Measurements from ENCODE around the gene TMEM125.

TMEM125 gene

DNA sequence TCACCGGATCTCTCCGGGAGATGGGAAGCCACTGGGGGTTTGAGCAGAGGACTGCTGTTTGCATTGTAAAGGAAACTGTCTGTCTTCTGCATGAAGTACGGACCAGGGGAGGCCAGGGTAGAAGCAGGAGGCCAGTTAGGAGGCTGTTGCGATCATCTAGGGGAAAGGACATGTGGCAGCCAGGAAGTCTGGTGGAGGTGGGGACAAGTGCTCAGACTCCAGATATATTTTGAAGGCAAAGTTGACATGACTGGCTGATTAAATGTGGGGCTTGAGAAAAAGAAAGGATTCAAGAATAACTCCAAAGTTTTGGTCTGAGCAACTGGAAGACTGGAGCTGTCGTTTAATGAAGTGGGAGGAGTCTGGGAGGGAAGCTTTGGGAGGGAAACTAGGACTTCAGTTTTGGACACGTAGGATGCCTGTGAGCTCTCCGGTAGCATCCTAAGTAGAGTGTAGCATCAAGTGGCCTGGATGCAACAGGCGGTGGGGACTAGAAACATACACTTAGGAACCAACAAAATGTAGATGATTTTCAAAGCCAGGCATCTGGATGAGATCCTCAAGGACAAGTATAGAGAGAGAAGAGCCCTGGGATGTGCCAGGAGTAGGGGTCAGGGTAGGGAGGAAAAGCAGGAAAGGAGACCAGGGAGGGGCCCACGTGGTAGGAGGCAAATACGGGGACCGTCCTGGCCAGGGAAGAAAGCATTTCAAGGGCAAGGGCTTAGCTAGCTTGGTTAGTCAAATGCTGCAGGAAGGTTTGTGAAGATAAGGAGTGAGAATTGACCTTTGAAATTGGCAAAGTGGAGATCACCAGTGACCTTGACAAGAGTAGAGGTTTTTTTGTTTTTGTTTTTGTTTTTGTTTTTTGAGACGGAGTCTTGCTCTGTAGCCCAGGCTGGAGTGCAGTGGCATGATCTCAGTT lies 19.3 kb downstream of the TMEM125 start:
- DNase-seq (ENCODE audit: extremely low spot score, insufficient read length, low read depth) (no peak), FAIRE-seq (no peak)

GRCh38 chr1:43292216-43292615 lies 22.4 kb downstream of the TMEM125 start:
- DNase-seq (ENCODE audit: extremely low spot score, insufficient read length, low read depth) (no peak), FAIRE-seq (no peak)

GRCh38 chr1:43292679-43293078 lies 22.9 kb downstream of the TMEM125 start:
- DNase-seq (ENCODE audit: extremely low spot score, insufficient read length, low read depth) (no peak), FAIRE-seq (no peak)

DNA sequence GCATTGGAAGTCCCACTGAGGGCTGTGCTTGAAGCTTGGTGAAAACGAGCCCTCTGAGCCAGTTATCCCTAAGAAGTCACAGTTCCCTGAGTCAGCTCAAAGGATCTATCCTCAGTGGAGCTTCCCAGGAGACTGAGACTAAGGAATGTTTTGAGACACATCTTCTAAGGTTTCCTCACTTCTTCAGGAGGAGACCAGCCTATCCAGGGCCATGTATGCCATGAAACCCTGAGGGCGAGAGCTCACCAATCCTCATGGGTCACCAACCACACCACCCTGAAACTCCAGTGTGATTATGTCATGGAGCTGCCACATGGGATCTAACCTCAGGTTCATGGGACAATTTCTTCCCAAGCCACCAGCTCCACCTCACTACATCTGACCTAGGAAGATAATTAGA lies 23.4 kb downstream of the TMEM125 start:
- no peak for DNase-seq (ENCODE audit: extremely low spot score, insufficient read length, low read depth)
- no peak for FAIRE-seq

- DNase-seq (ENCODE audit: extremely low spot score, insufficient read length, low read depth) (no peak), FAIRE-seq (no peak)
These were observed 24.3 kb downstream of the TMEM125 start for GRCh38 chr1:43293896-43294760.

- no peak for DNase-seq (ENCODE audit: extremely low spot score, insufficient read length, low read depth)
- no peak for FAIRE-seq
These were observed 25.0 kb downstream of the TMEM125 start for GRCh38 chr1:43294761-43295160.

DNA sequence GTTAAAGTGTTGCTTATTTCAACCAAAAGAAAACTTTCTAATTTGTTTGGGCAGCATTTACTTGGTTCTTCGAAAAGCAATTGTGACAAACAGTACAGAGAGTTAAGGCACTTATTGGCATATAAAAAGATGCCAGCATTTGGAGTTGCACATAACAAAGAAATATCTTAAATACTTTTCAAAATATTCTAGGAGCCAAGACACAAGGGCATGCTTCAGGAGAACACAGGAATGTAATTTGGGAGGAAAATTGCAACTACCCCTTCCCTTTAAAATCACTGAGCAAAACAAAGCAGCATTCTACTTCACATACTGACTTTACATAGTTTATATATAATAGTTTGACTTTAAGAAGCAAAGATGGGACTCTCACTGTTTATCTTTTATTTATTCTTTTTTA lies 26.4 kb downstream of the TMEM125 start:
- no peak for FAIRE-seq
- no peak for DNase-seq (ENCODE audit: extremely low spot score, insufficient read length, low read depth)

- FAIRE-seq (no peak), DNase-seq (ENCODE audit: extremely low spot score, insufficient read length, low read depth) (no peak)
These were observed 28.3 kb downstream of the TMEM125 start for GRCh38 chr1:43298055-43298454.

DNA sequence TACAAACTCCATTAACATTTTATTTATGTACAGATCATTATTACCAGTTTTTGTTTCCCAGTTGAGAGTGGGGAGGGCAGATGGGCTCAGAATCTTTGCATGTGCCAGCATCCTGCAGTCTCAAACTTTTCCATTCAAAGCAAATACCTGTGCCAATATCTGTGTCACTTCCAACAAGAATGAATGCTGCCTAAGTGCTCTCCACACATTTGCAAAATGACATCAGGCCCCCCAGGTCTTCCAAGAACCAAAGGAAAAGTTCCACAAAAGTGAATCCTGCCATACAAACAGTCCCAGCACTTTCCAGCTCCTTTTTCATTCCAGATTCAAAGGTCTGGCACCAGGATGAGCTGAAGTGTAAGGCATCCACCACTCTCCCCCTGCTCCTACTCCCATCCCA lies 29.3 kb downstream of the TMEM125 start:
- DNase-seq (ENCODE audit: extremely low spot score, insufficient read length, low read depth): no peak
- no peak for FAIRE-seq

GRCh38 chr1:43300378-43301094 lies 30.8 kb downstream of the TMEM125 start, which contains the start of gene TIE1:
TIE1 (plus strand) TSS chr1:43300982; CDS start chr1:43301072, 90 bp downstream.
- no peak for FAIRE-seq
- no peak for DNase-seq (ENCODE audit: extremely low spot score, insufficient read length, low read depth)

DNA sequence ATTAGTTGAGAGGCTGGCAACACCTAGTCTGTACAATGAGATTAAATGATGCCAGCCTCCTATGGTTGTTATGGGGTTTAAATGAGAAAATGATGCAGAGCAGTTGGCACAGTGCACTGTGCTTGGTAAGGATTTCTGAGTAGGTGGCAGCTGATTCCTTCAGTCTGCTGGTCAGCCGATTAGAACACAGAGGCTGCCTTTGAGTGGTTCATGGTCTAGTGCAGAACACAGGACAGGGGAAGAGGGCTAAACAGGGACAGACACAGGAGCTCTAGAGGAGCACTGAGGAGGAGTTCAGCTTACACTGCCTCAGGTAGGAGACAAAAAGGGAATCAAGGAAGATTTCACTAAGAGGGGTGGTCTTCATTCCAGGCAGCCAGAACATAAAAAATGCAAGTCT lies 32.4 kb downstream of the TMEM125 start:
- DNase-seq (ENCODE audit: extremely low spot score, insufficient read length, low read depth): no peak
- FAIRE-seq: no peak

DNA sequence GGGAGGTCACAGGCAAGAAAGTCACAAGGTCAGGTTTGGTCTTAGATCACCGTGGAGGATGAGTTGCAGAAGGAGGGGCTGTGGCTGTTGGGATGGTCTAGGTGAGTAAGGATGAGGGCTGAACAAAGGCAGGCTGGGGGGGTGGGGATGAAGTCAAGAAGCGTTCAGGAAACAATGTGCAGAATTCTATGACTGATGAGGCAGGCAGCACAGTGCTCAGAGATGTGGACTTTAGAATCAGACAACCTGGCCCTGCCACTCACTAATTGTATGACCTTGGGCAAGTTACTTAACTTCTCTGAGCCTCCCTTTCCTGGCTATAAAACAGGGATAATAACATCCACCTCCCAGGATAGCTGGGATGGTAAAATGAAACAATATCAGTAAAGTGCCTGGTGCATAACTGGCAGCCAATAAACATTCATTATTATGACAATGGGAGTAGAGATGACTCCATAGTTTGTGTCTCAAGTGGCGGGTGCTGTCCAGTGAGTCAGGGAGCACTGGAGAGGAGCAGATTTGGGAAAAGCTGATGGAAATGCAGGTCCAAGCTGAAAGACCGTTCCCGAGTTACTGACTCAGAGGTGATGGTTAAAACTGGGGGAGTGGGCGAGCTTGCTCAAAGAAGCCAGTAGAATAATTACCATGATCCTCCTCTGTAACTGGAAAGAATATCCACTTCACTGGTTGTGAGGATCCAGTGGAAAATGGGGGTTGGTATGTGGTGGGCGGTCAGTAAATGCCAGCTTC lies 33.1 kb downstream of the TMEM125 start:
- DNase-seq (ENCODE audit: extremely low spot score, insufficient read length, low read depth) (no peak), FAIRE-seq (no peak)

DNA sequence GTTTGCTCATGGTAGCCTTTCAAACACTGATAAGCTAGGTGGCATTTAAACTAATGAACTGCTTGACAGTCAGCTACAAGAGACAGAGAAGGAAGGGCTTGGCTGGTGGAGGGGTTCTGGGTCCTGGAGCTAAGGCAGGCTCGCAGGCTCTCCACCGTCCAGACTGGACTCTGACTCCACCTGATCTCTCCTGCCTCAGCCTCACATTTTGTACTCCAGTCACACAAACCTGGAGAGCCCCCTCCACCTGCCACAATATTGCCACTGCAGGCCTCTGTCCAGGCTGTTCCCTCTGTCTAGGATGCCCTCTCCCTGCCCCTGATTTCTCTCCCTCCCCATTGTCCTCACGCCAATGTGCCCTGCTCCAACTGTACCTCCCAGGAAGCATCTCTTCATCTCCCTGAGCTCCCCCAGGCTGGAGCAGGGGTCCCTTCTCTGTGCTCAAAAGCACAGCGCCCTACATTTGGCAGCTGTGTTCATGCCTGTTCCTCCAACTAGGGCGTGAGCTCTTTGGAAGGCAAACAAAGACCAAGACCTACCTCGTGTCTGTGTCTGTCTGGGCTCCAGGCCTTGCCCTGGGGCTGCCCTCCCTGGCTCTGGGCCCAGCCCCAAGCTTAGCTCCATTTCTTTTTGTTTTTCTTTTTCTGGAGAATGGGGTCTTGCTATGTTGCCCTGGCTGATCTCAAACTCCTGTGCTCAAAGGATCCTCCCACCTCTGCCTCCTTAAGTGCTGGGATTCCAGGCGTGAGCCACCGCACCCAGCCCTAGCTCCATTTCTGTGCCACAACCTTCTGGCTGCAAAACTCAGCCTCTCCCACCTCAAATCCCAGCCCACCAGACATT lies 33.9 kb downstream of the TMEM125 start:
- no peak for FAIRE-seq
- DNase-seq (ENCODE audit: extremely low spot score, insufficient read length, low read depth): no peak

GRCh38 chr1:43304314-43304681 lies 34.5 kb downstream of the TMEM125 start:
- DNase-seq (ENCODE audit: extremely low spot score, insufficient read length, low read depth): no peak
- no peak for FAIRE-seq

DNA sequence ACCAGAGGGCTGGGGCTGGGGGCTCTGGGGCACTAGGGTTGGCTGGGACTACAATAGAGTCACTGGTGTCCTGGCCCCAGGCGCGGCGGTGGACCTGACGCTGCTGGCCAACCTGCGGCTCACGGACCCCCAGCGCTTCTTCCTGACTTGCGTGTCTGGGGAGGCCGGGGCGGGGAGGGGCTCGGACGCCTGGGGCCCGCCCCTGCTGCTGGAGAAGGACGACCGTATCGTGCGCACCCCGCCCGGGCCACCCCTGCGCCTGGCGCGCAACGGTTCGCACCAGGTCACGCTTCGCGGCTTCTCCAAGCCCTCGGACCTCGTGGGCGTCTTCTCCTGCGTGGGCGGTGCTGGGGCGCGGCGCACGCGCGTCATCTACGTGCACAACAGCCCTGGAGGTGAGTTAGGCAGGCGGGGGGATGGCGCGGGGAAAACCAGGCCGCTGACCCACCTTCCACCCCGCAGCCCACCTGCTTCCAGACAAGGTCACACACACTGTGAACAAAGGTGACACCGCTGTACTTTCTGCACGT lies 35.1 kb downstream of the TMEM125 start:
- FAIRE-seq (no peak), DNase-seq (ENCODE audit: extremely low spot score, insufficient read length, low read depth) (no peak)

GRCh38 chr1:43305461-43305860 lies 35.7 kb downstream of the TMEM125 start:
- DNase-seq (ENCODE audit: extremely low spot score, insufficient read length, low read depth): no peak
- FAIRE-seq: no peak

DNA sequence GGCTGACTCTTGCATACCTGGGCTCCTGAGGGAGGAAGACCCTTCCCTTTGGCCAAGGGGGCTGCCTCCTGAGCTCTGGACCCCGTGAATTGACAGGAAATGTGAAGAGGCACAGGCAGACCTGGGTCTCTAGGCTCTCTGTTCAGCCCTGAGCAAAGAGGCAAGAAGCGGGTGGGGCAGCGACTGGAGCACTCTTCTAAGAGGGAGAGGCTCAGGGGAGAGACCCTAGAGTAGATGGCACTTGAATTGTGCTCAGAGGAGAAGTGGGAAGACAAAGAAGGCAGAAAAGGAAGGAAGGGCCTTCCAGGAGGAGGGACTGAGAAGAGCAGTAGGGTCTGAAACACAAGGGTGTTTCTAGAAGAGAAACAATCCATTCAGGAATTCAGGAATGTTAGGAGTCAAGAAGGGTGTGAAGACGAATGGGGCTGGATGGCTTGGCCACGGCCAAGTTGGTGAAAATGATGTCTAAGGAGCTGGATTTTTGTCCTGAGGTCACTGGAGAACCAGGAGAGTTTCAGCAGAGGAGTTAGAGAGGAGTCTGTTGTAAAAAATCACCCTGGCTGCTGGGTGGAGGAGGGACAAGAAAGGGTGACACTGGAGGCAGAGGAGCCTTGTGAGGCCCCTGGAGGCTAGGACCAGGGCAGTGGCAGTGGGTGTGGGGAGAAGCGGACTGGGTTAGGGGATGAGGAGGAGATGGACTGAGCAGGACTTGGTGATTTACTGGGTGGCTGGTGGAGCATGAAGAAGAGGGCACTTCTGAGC lies 36.3 kb downstream of the TMEM125 start:
- FAIRE-seq: no peak
- no peak for DNase-seq (ENCODE audit: extremely low spot score, insufficient read length, low read depth)

All from GM18507 (cell line).